Skin of body (tissue), 2 donors: Measurements from ENCODE around the gene RAD51B. TPM values are rescaled to one million over a fixed set of nuclear protein-coding genes. Genes with fewer than 3 reads are reported as not detected.
"Not testable (repeated sequence)": the region's sequence is repeated elsewhere in the genome, so short reads cannot be mapped to it uniquely, and the experiment has no call there.

Experiments used
- DNase-seq: peaks from one replicate; lab custom pipeline; 2025; lab: John Stamatoyannopoulos, UW
- total RNA-seq: library from RNA; depleted of rRNA; stranded (reverse); fragments of >200 nt; gene quantifications from one replicate; pipeline ENCODE4 v1.2.3, GENCODE V29; 2014

Gene RAD51B
- total RNA-seq, 1 donor from 2014 or later: 35.1 TPM

GRCh38 chr14:68658943-68659931 lies 839.7 kb downstream of the RAD51B start:
- DNase-seq: peak; percentile 81

GRCh38 chr14:68660495-68660894 lies 840.9 kb downstream of the RAD51B start:
- DNase-seq: no peak

GRCh38 chr14:68661226-68662225 lies 841.9 kb downstream of the RAD51B start:
- DNase-seq: no peak

GRCh38 chr14:68662392-68662791 lies 842.8 kb downstream of the RAD51B start:
- no peak for DNase-seq

- DNase-seq: not testable (repeated sequence)
These were observed 843.2 kb downstream of the RAD51B start for GRCh38 chr14:68662826-68663225.

- no peak for DNase-seq
These were observed 844.0 kb downstream of the RAD51B start for GRCh38 chr14:68663385-68664076.

GRCh38 chr14:68664225-68664681 lies 844.7 kb downstream of the RAD51B start:
- no peak for DNase-seq

- peak; percentile 63 for DNase-seq
These were observed 845.6 kb downstream of the RAD51B start for GRCh38 chr14:68665131-68665530.

GRCh38 chr14:68665792-68666204 lies 846.2 kb downstream of the RAD51B start:
- DNase-seq: no peak

GRCh38 chr14:68666236-68666635 lies 846.7 kb downstream of the RAD51B start:
- DNase-seq: no peak

- DNase-seq: no peak
These were observed 847.3 kb downstream of the RAD51B start for GRCh38 chr14:68666899-68667298.

- DNase-seq: no peak
These were observed 847.8 kb downstream of the RAD51B start for GRCh38 chr14:68667313-68667791.

GRCh38 chr14:68668028-68668427 lies 848.4 kb downstream of the RAD51B start:
- no peak for DNase-seq

- no peak for DNase-seq
These were observed 849.0 kb downstream of the RAD51B start for GRCh38 chr14:68668531-68668930.

GRCh38 chr14:68669111-68669511 lies 849.5 kb downstream of the RAD51B start:
- peak; percentile 63 for DNase-seq

GRCh38 chr14:68669603-68670358 lies 850.2 kb downstream of the RAD51B start:
- DNase-seq: no peak

GRCh38 chr14:68670359-68670715 lies 850.8 kb downstream of the RAD51B start:
- no peak for DNase-seq

GRCh38 chr14:68671909-68672308 lies 852.3 kb downstream of the RAD51B start:
- no peak for DNase-seq

GRCh38 chr14:68672609-68673285 lies 853.2 kb downstream of the RAD51B start:
- peak; percentile 60 for DNase-seq

- DNase-seq: no peak
These were observed 853.9 kb downstream of the RAD51B start for GRCh38 chr14:68673464-68673863.
